Measurements from ENCODE around the gene SLC9B2. TPM values are rescaled to one million over a fixed set of nuclear protein-coding genes. Genes with fewer than 3 reads are reported as not detected.

The SLC9B2 gene
- total and polyA plus RNA-seq, 10 of the 15 experiments (the other 5 are each of a cell fraction or from before 2014, with no cell fraction given), result 8.9 to 32.5 (median 25.3) TPM

GRCh38 chr4:103099691-103100392, 23.3 kb upstream of the SLC9B2 start, which contains the start of gene BDH2 (continued):
- TF ChIP-seq ZBTB33 (IDR thresholded peaks at IDR 0.05) (no peak), CHD1 (IDR thresholded peaks at IDR 0.05; ENCODE audit: low read depth, low read length) (no peak), SRF (IDR thresholded peaks at IDR 0.05; ENCODE audit: low read depth in 2 of 2, low read length in 2 of 2) (0 out of 4 replicates have a peak, but pooled peaks of 1 of the 2 experiments have one; percentile 34), IRF4 (IDR thresholded peaks at IDR 0.05; ENCODE audit: low read depth, low read length) (0 out of 2 replicates have a peak, but pooled peaks have one; percentile 20), ZNF592 (IDR thresholded peaks at IDR 0.05) (no peak), NFYA (IDR thresholded peaks at IDR 0.05; ENCODE audit: borderline replicate concordance, low read depth, low read length) (no peak), HCFC1 (IDR thresholded peaks at IDR 0.05; ENCODE audit: low read length) (peak; percentile 92), PBX3 (IDR thresholded peaks at IDR 0.05; ENCODE audit: insufficient replicate concordance, low read depth, low read length) (no peak), FOXK2 (IDR thresholded peaks at IDR 0.05) (no peak), RELA (IDR thresholded peaks at IDR 0.05; ENCODE audit: borderline replicate concordance, partially characterized antibody) (no peak), MEF2B (IDR thresholded peaks at IDR 0.05; ENCODE audit: partially characterized antibody, poor library complexity, severe bottlenecking) (no peak), RAD51 (IDR thresholded peaks at IDR 0.05) (no peak), KDM1A (IDR thresholded peaks at IDR 0.05; ENCODE audit: borderline replicate concordance) (no peak), SIX5 (IDR thresholded peaks at IDR 0.05; ENCODE audit: low read depth, low read length, severe bottlenecking) (peak; percentile 92), RBBP5 (conservative IDR thresholded peaks at IDR 0.05) (no peak), EZH2 (IDR thresholded peaks at IDR 0.05; ENCODE audit: borderline replicate concordance, control insufficient read depth, low read depth, low read length) (no peak), POLR2AphosphoS2 (IDR thresholded peaks at IDR 0.05; ENCODE audit: low read depth, low read length) (no peak), CREB1 (IDR thresholded peaks at IDR 0.05; ENCODE audit: low read depth) (peak; percentile 42; the same call in 1 of the 2 replicates), MTA3 (IDR thresholded peaks at IDR 0.05; ENCODE audit: borderline replicate concordance, low read length) (no peak), ZNF207 (IDR thresholded peaks at IDR 0.05; ENCODE audit: borderline replicate concordance) (no peak), CHD4 (IDR thresholded peaks at IDR 0.05) (no peak), MYC (IDR thresholded peaks at IDR 0.05; ENCODE audit: insufficient read depth, insufficient read length, insufficient replicate concordance, low read length, severe bottlenecking) (no peak), TCF12 (IDR thresholded peaks at IDR 0.05; ENCODE audit: low read depth, low read length) (no peak)
